C4-2B (cell line): ENCODE results near the gene EIF2S2.

ENCODE experiments used
- CTCF ChIP-seq: fragments of 450-650 bp; conservative IDR thresholded peaks from 2 replicates; pipeline ENCODE4 v1.5.1; 2017; ENCODE audit warnings: mild to moderate bottlenecking
- ZFX ChIP-seq: fragments of 450-650 bp; IDR thresholded peaks from 2 replicates; pipeline ENCODE4 v1.6.1; 2017

DNA sequence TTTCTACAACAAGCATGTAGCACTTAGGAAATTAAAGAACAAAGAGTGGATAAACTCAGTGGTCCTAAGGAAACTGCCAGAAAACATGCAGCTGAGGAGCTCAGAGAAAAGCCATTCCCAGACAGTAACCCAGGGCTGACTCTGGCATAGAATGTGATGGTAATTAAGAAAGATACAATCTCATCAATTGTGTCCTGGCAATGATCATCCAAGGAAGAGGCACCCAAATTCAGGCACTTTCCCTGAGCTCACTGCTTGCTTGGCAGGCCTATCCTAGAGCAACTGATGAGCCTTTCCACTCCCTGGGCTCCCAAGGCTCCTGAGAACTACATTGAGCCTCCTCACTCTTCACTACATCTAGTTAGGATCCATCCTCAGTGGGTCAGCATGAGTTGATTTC is 16.2 kb downstream of the EIF2S2 start:
- TF ChIP-seq CTCF (no peak), ZFX (no peak)
